PC-3 (cell line): Measurements from ENCODE around the gene PEAK3. TPM values are rescaled to one million over a fixed set of nuclear protein-coding genes. Genes with fewer than 3 reads are reported as not detected.

ENCODE experiments used
- ATAC-seq: fragments of 200-7000 bp; cut with Tn5 transposase; 2 replicates; pipeline ENCODE4 v1.9.1; 2020; ENCODE audit warnings: mild to moderate bottlenecking, moderate library complexity
- BruUV-seq: library from RNA; stranded (reverse); fragments of 400-500 nt; replicated peaks from 2 replicates; lab custom pipeline; 2021; lab: Mats Ljungman, UMichigan
- CTCF ChIA-PET: fragments of 300-600 bp; sonication (Branson Sonifier 250); formaldehyde crosslinking; loops from one replicate; lab custom pipeline; 2022; ENCODE audit warnings: antibody characterized with exemption; lab: Charles Lee
- POLR2A ChIA-PET: fragments of 300-600 bp; sonication (Branson Sonifier 250); formaldehyde crosslinking; loops from one replicate; lab custom pipeline; 2022; ENCODE audit warnings: antibody characterized with exemption; ENCODE audit not compliant: unreplicated experiment; lab: Charles Lee
- DNase-seq: peaks from one replicate; pipeline ENCODE4 v3.0.0-alpha.2; 2015
- H2AFZ ChIP-seq: fragments of 300-600 bp; sonication (generic); 2 replicates; pipeline ENCODE4 v1.6.0; 2016; ENCODE audit warnings: antibody characterized with exemption, low read length
- H3F3A ChIP-seq: fragments of 300-600 bp; sonication (generic); one replicate; pipeline ENCODE4 v1.6.0; 2017; ENCODE audit warnings: antibody characterized with exemption, low read length, control low read depth, mild to moderate bottlenecking; ENCODE audit not compliant: unreplicated experiment
- H3K27ac ChIP-seq: fragments of 300-600 bp; sonication (generic); 2 replicates; pipeline ENCODE4 v1.5.1; 2016; ENCODE audit warnings: mild to moderate bottlenecking, low read length
- H3K27me3 ChIP-seq: fragments of 300-600 bp; sonication (generic); 2 replicates; pipeline ENCODE4 v1.6.1; 2016; ENCODE audit warnings: low read length, mixed read lengths
- H3K36me3 ChIP-seq: fragments of 300-600 bp; sonication (generic); 2 replicates; pipeline ENCODE4 v1.6.1; 2016; ENCODE audit warnings: low read depth, mixed run types, low read length, mixed read lengths
- H3K4me1 ChIP-seq: fragments of 300-600 bp; sonication (generic); 2 replicates; pipeline ENCODE4 v1.5.1; 2016; ENCODE audit warnings: low read length; ENCODE audit not compliant: insufficient read depth
- H3K4me2 ChIP-seq: fragments of 300-600 bp; sonication (generic); 2 replicates; pipeline ENCODE4 v1.6.0; 2016; ENCODE audit warnings: low read length
- H3K4me3 ChIP-seq: fragments of 300-600 bp; sonication (generic); 2 replicates; pipeline ENCODE4 v1.5.1; 2016; ENCODE audit warnings: mild to moderate bottlenecking, low read length, mixed read lengths
- H3K79me2 ChIP-seq: fragments of 300-600 bp; sonication (generic); 2 replicates; pipeline ENCODE4 v1.6.1; 2017; ENCODE audit warnings: low read length, mixed read lengths
- H3K9ac ChIP-seq: fragments of 300-600 bp; sonication (generic); 2 replicates; pipeline ENCODE4 v1.6.0; 2016; ENCODE audit warnings: mild to moderate bottlenecking, low read length
- H3K9me2 ChIP-seq: fragments of 300-600 bp; sonication (generic); replicated peaks from 2 replicates; pipeline ENCODE4 v1.6.1; 2016; ENCODE audit warnings: mixed run types, low read length, mixed read lengths
- H3K9me3 ChIP-seq: fragments of 300-600 bp; sonication (generic); 2 replicates; pipeline ENCODE4 v1.6.1; 2016; ENCODE audit warnings: low read length, mixed read lengths
- H4K20me1 ChIP-seq: fragments of 300-600 bp; sonication (generic); 2 replicates; pipeline ENCODE4 v1.6.1; 2016; ENCODE audit warnings: low read length, mixed read lengths
- CTCF ChIP-seq: fragments of 300-600 bp; sonication (generic); conservative IDR thresholded peaks from 2 replicates; pipeline ENCODE4 v1.5.1; 2017; ENCODE audit warnings: antibody characterized with exemption, low read depth, mild to moderate bottlenecking, low read length
- EZH2 ChIP-seq: fragments of 300-600 bp; sonication (generic); IDR thresholded peaks from one replicate; pipeline ENCODE4 v1.6.1; 2017; ENCODE audit warnings: antibody characterized with exemption, mild to moderate bottlenecking, low read length; ENCODE audit not compliant: unreplicated experiment
- EZH2phosphoT487 ChIP-seq: fragments of 300-600 bp; sonication (generic); IDR thresholded peaks from 2 replicates; pipeline ENCODE4 v1.6.1; 2018; ENCODE audit warnings: mild to moderate bottlenecking, antibody characterized with exemption, low read length, borderline replicate concordance
- intact Hi-C: fragments of 100-400 bp; cut with micrococcal nuclease; formaldehyde crosslinking; loops from 2 replicates; pipeline ENCODE4 v1.9.0; 2023
- total RNA-seq: library from RNA; depleted of rRNA; stranded (reverse); fragments of >200 nt; gene quantifications from 2 replicates; pipeline ENCODE4 v1.2.3, GENCODE V29; 2014

PEAK3 gene
- total RNA-seq, 1 experiment from 2014 or later = not detected

- Histone ChIP-seq H3K4me2 (no peak overlapping the region), H3K27ac (no peak overlapping the region), H3F3A (no peaks in the 10 kb centered on the region), H3K79me2 (peaks cover 22% of the 10 kb centered on the region), H2AFZ (no peak overlapping the region), H3K9me3 (no peaks in the 10 kb centered on the region), H3K4me1 (no peaks in the 10 kb centered on the region), H3K9ac (no peak overlapping the region), H3K36me3 (peaks cover 5% of the 10 kb centered on the region; the same call in 1 of the 2 replicates), H4K20me1 (no peaks in the 10 kb centered on the region), H3K9me2 (no peaks in the 10 kb centered on the region), H3K4me3 (no peak overlapping the region), H3K27me3 (no peaks in the 10 kb centered on the region)
- ATAC-seq (no peak), DNase-seq (no peak)
- TF ChIP-seq EZH2phosphoT487 (no peak), EZH2 (no peak), CTCF (no peak)
- ChIA-PET POLR2A (no interaction called here), CTCF (interaction anchor here (0.8 kb wide), 1 partner anchor 74 kb away, joined by 3 read pairs; no protein-coding TSS in a partner anchor)
- intact Hi-C loops = loop anchor here (10.0 kb wide), 1 partner anchor 85 kb away; no protein-coding TSS in a partner anchor
- BruUV-seq = no TSS peak
Measured at GRCh38 chr19:2230033-2230531, 51.9 kb downstream of the PEAK3 start.

GRCh38 chr19:2229103-2230032 lies 52.6 kb downstream of the PEAK3 start:
- Histone ChIP-seq H4K20me1 (no peaks in the 10 kb centered on the region), H3K79me2 (peaks cover 15% of the 10 kb centered on the region), H3K27me3 (no peaks in the 10 kb centered on the region), H3K36me3 (peaks cover 7% of the 10 kb centered on the region; the same call in 1 of the 2 replicates), H3K9ac (no peak overlapping the region), H3K4me1 (no peaks in the 10 kb centered on the region), H3K9me3 (no peaks in the 10 kb centered on the region), H3K4me3 (no peak overlapping the region), H3K4me2 (no peak overlapping the region), H2AFZ (no peak overlapping the region), H3K27ac (no peak overlapping the region), H3K9me2 (no peaks in the 10 kb centered on the region), H3F3A (no peaks in the 10 kb centered on the region)
- no peak for ATAC-seq
- BruUV-seq = no TSS peak
- DNase-seq = no peak
- intact Hi-C loops = loop anchor here (10.0 kb wide), 1 partner anchor 85 kb away; no protein-coding TSS in a partner anchor
- CTCF ChIA-PET = interaction anchor here (0.8 kb wide), 1 partner anchor 73 kb away, joined by 3 read pairs; no protein-coding TSS in a partner anchor
- POLR2A ChIA-PET = no interaction called here
- no peak for TF ChIP-seq EZH2phosphoT487
- TF ChIP-seq CTCF = no peak
- TF ChIP-seq EZH2 = no peak
